ENCODE measurements around the gene PDHX.

DNA sequence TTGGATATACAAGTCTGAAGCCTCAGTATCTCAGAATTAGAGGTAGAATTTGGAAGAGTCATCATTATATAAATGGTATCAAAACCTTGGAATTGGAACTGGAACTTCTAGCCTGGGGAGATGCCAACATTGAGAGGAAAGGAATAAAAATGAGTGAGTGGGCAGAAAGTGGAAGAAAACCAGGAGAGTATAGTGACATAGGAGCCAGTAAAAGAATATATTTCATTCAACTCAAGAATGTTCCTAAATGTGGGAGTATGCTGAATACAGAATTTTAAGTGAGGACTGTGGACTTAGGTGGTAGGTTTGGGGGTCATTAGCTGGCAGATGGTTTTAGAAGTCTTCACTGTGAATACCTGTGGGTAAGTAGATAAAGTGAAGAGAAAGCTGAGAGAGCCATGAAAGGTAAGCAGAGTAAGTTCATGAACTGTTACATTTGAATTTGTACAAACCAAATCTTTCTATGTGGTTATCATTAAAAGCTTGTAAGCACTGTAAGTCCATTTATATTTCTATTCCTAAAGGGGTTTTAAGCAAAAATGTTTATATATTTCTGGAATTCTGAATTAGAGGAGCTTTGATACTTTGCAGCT is 60.2 kb downstream of the PDHX start:
- TF ChIP-seq, protein P1, sequence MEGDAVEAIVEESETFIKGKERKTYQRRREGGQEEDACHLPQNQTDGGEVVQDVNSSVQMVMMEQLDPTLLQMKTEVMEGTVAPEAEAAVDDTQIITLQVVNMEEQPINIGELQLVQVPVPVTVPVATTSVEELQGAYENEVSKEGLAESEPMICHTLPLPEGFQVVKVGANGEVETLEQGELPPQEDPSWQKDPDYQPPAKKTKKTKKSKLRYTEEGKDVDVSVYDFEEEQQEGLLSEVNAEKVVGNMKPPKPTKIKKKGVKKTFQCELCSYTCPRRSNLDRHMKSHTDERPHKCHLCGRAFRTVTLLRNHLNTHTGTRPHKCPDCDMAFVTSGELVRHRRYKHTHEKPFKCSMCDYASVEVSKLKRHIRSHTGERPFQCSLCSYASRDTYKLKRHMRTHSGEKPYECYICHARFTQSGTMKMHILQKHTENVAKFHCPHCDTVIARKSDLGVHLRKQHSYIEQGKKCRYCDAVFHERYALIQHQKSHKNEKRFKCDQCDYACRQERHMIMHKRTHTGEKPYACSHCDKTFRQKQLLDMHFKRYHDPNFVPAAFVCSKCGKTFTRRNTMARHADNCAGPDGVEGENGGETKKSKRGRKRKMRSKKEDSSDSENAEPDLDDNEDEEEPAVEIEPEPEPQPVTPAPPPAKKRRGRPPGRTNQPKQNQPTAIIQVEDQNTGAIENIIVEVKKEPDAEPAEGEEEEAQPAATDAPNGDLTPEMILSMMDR (IDR thresholded peaks at IDR 0.05; ENCODE audit: low read depth, low read length, missing input control), result no peak
- TF ChIP-seq, protein P2, sequence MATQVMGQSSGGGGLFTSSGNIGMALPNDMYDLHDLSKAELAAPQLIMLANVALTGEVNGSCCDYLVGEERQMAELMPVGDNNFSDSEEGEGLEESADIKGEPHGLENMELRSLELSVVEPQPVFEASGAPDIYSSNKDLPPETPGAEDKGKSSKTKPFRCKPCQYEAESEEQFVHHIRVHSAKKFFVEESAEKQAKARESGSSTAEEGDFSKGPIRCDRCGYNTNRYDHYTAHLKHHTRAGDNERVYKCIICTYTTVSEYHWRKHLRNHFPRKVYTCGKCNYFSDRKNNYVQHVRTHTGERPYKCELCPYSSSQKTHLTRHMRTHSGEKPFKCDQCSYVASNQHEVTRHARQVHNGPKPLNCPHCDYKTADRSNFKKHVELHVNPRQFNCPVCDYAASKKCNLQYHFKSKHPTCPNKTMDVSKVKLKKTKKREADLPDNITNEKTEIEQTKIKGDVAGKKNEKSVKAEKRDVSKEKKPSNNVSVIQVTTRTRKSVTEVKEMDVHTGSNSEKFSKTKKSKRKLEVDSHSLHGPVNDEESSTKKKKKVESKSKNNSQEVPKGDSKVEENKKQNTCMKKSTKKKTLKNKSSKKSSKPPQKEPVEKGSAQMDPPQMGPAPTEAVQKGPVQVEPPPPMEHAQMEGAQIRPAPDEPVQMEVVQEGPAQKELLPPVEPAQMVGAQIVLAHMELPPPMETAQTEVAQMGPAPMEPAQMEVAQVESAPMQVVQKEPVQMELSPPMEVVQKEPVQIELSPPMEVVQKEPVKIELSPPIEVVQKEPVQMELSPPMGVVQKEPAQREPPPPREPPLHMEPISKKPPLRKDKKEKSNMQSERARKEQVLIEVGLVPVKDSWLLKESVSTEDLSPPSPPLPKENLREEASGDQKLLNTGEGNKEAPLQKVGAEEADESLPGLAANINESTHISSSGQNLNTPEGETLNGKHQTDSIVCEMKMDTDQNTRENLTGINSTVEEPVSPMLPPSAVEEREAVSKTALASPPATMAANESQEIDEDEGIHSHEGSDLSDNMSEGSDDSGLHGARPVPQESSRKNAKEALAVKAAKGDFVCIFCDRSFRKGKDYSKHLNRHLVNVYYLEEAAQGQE (IDR thresholded peaks at IDR 0.05), result no peak
- TF ChIP-seq, protein P3, sequence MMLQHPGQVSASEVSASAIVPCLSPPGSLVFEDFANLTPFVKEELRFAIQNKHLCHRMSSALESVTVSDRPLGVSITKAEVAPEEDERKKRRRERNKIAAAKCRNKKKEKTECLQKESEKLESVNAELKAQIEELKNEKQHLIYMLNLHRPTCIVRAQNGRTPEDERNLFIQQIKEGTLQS (IDR thresholded peaks at IDR 0.05), result no peak
- TF ChIP-seq, protein P4, sequence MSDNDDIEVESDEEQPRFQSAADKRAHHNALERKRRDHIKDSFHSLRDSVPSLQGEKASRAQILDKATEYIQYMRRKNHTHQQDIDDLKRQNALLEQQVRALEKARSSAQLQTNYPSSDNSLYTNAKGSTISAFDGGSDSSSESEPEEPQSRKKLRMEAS (IDR thresholded peaks at IDR 0.05), result no peak
- TF ChIP-seq RXRA (IDR thresholded peaks at IDR 0.05) (no peak), SP1 (IDR thresholded peaks at IDR 0.05) (no peak), RAD21 (IDR thresholded peaks at IDR 0.05) (no peak)
